Retina (tissue), 1 donor: ENCODE results near the gene RPRD1B.
"Not testable (repeated sequence)": the region's sequence is repeated elsewhere in the genome, so short reads cannot be mapped to it uniquely, and the experiment has no call there.

Source experiments
- DNase-seq: peaks from one replicate; pipeline ENCODE4 v3.0.0-alpha.2; 2016

Gene RPRD1B

DNA sequence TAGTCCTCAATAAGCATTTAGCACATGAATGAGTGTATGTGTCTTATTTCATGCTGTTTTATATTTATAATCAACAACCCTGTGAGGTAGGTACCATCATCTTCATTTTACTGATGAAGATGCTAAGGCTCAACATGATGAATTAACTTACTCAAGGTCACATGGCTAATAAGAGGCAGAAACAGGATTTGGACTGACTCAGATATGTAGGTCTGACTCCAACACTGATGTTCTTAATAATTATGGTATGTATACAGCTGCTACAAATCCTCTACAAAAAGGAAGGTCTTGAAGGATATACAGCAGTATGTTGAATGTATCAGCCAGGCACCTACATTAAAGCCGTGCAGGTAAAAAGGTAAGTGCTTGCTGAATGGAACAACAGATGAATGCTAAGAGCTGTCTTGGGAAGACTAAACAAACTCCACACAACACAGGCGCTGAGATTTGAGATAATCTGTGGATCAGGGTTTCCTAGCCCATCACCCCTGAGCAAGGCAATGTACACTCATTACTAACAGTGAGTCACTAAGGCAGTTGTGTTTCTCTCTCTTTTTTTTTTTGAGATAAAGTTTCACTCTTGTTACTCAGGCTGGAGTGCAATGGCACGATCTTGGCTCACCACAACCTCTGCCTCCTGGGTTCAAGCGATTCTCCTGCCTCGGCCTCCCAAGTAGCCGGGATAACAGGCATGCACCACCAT is 32.2 kb upstream of the RPRD1B start:
- DNase-seq = no peak

- no peak for DNase-seq
These were observed 31.6 kb upstream of the RPRD1B start for GRCh38 chr20:38001981-38002380.

GRCh38 chr20:38002422-38002821 is 31.1 kb upstream of the RPRD1B start:
- no peak for DNase-seq

DNA sequence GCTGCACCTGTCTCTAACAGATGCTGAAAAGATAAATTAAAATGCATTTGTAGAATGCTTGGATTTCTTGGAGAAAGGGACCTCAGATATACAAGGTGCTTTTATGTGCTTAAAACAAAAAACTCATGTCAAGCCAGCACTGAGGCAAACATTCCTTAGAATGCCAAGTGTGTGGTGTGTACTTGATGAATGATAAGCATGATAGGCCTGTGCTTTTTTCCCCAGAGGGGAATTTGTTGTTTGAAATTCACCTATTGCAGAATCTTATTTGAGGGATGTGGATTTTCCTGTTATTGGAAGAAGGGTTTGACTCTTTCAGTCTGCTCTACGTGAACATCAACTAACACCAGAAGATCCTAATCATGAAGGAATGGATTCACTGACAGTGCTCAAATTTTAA is 29.1 kb upstream of the RPRD1B start:
- no peak for DNase-seq

DNA sequence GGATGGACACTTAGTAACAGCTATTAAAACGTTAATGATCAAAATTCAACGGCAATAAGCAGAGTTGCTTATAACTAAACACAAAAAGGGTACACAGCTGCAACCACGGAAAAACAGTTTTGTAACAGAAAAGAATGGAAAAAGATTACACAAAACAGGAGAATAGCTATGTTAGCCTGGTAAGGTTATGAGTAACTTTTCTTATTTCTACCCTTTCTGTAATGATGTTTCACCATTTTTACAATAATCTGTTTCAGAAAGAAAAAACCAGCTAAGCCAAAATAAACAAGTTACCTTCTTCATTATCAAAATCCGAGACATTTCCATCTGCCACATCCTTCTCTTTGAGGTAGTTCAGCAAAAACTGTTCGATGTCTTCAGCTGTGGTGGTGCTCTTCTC is 27.6 kb upstream of the RPRD1B start:
- DNase-seq = no peak

DNA sequence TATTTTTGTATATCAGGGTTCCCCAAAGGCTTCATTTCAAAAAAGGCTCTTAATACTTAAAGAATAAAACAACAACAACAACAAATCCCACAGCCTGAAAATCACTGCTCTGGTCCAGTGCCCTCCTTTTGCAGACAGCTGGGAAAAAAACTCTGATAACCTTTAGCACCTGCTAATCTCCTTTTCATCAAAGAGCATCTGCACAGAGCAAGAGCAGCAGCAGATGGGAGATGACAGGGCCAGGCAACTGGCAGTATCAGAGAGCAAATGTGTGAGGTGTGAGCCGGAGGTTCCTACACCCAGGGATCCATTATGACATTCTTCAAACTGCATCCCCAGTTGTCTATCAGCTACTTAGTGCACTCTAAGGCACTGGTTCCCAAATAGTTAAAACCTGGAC is 26.0 kb upstream of the RPRD1B start:
- no peak for DNase-seq

DNA sequence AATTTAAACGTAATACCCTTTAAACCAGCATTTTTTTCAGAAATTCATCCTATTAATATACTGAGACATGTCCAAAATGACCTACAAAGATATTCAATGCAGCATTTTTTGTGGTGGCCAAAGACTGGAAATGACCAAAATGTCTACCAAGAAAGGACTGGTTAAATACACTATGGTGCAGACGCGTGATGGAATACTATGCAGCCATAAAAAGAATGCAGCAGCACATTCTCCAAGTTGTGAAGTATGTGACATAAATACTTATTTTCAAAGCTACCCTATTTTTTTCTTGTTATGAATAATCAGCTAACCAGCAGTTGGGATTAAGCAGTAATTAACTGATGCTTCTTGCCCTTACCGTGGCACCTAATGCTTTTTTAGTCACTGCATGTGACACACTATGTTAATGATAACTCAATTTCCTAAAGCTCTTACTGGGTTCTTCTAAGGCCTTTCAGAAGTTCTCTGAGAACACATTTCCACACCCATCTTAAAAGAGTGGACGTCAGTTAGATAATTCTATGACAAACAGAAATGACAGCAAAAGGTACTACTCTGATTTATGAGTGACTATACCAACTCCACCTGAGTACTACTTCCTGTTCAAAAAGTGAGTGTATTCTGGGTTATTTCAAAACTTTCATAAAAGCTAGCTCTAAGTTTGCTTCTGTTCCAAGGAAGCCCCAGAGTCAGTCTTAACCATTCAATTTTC is 25.2 kb upstream of the RPRD1B start:
- no peak for DNase-seq

DNA sequence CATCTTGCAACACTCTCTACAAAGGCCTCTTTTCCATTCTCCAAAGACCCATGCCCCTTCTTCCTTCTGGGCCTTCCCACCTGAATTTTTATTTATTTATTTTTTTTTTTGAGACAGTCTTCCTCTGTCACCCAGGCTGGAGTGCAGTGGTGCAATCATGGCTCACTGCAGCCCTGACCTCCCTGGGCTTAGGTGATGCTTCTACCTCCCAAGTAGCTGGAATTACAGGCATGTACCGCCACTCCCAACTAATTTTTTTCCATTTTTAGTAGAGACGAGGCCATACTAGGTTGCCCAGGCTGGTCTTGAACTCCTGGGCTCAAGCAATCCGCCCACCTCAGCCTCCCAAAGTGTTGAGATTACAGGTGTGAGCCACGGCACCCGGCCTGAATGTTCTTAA is 24.1 kb upstream of the RPRD1B start:
- not testable (repeated sequence) for DNase-seq

GRCh38 chr20:38011696-38012095 is 21.9 kb upstream of the RPRD1B start:
- DNase-seq = no peak

DNA sequence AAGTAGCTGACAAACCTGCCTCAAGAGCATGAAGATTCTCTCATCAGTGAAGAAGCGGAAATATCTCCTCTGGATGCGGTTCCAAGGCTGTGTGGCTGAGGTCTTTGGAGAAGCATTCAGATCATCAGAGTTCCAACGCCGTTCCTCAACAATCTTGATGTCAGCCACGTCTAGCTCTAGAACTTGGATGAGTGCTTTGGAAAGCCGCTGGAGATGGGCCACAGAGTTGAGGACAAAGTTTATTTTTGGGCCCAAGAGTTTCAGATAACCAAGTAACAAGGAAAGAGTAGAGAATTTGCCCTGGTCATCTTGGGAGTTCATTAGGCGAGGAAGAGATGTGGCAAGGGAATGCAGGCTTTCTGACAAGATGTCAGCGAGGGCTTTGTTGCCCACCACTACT is 21.2 kb upstream of the RPRD1B start:
- no peak for DNase-seq

- DNase-seq = no peak
These were observed 19.7 kb upstream of the RPRD1B start for GRCh38 chr20:38013887-38014286.

DNA sequence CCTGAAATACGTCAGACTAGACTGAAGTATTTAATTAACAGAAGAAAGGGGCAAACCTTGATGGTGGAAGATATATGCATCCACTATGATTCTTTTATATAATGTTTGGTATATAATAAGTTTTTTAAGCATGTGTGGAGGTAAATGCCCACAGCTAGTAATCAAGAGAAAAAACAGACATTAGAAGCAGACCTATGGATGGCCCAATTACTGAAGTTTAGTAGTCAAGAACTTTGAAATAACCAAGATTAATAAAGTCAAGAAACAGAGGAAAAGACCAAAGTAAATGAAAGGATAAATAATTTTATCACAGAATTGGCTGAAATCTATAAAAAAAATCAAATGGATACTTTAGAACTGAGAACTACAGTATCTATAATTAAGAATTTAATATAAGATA is 15.6 kb upstream of the RPRD1B start:
- no peak for DNase-seq

DNA sequence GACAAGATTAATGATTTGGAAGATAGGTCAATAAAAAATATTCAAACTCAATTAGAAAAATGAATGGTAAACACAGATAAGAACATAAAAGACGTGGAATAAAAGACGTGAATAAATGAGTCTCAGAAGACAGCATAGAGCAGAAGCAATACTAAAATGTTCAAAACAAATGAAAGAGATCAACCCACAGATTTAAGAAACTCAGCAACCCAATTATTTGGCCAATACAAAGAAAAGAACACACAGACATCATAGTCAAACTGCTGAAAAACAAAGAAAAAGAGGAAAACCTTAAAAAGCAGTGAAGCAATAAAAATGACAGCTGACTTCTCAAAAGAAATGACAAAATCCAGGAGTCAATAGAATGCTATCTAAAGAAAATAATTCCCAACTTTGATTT is 15.2 kb upstream of the RPRD1B start:
- no peak for DNase-seq

DNA sequence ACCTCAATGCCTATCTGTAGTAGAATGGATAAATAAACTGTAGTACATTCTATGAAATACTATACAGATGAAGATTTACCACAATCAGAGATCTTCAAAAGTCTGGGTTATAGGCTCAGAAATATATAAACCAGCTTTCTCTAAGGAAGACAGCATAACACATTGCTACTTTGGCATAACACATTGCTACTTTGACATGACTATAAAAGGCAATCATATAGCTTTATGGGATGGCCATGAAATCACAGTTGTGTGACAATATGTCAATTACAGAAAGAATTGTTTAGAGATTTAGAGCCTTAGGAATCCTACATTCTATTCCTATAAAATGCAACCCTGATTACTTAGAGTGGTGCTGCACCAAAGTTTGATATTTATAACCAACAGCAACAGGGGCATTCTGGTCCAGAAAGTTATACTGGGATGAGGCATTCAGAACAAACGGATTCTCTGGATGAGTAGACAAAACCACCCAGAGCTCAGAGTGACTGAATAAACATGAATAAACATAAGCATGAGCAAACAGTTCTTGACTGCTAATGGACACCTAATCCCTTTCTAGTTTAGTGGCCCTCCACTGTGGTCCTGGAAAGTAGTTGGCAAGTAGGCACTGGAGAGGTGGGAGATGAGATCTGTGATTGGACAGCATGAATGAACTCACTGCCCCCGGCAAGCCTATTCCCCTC is 12.3 kb upstream of the RPRD1B start:
- no peak for DNase-seq

DNA sequence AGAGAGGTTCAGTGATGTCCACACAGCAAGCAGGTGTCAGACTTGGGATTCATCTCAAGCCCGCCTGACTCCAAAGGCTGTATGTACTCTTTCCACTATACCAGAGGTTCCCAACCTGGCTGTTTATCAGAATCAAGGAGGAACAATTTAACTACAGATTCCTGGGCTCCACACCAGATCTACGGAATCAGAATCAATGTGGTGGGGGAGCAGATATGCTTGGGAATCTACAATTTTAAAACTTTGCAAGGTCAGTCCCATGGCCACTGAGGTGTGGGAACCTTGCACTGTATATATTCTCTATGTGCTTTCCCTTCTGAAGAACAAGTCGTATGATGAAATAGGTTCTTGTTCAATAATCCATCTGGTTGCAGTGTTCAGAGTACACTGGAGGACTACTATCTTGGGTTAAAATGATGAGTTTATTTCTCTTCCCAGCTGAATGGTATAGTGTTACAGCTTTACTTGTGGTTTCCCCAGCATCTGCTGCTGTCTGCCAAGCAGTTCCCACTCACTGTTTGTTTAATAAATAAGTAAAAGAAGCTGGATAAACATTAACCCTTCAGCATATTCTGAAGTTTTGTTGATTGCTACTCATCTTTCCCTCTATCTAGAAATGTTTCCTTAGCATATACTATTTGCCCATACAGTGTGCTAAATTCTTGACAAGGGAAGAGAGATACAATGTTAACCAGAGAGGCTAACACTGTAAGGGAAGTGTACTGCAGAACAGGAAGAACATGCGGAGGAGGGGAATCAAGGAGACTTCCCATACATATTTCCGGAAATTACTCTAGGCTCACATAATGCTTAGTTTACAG is 10.2 kb upstream of the RPRD1B start:
- no peak for DNase-seq

DNA sequence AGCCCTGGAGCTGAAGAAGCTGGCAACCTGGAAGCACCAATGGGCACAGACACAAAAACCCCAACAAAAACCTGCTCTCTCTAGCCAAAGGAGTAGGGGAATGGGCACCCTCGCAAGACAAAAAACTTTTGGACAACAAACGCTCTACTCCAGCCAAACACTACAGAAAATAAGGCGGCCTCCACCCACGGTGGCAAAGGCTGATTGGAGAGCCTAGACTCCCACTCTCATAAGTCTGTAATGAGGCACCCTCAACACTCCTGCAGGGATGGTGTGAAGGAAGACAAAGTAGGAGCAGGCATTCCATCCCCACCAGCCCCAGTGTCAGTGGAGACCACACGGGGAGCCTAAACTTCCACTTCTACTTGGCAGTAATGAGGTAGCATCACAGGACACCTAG is 9.1 kb upstream of the RPRD1B start:
- no peak for DNase-seq

DNA sequence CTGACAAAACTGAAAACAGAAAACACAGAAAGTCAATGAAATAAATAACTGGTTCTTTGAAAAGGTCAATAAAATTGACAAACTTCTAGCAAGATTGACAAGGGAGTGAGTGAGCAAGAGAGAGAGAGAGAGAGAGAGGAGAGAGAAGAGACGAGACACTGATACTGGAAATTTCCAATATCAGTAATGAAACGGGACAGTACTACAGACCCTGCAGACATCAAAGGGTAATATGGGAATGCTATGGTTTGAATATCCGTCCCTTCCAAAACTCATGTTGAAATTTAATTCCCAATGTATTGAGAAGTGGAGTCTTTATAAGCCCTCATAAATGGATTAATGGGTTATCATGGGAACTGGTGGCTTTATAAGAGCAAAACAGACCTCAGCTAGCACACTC is 4.1 kb upstream of the RPRD1B start:
- DNase-seq = no peak

- DNase-seq = no peak
These were observed 1.6 kb upstream of the RPRD1B start for GRCh38 chr20:38031957-38032356.

DNA sequence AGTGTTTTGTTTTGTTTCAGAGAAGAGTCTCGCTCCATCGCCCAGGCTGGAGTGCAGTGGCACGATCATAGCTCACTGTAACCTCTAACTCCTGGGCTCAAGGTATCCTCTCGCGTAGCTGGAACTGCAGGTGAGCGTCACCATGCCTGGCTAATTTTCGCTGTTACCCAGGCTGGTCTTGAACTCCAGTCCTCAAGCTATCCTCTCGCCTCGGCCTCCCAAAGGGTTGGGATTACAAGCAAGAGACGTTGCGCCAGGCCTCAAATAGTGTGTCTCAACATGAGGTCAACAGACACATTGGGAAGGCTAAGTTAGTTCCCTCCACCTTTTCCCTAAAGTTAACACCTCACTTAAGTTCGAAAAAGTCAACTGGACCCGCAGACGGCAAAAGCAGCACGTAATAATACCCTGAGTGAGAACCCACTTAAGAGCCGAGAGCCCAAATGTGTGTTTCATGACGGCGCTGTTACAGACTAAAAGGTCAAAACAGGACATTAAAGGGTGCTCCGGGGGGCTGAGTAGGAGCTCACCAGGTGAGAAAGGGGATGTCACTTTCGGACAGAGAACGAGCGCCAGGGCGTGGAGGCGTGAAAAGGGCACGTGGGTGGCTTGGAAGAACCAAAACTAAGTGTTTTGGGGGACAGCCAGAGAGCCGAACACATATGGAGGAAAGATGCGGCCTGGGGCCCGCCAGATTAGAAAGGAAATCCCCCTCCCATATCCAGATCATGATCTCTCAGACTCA is 789 bp upstream of the RPRD1B start:
- DNase-seq = no peak

DNA sequence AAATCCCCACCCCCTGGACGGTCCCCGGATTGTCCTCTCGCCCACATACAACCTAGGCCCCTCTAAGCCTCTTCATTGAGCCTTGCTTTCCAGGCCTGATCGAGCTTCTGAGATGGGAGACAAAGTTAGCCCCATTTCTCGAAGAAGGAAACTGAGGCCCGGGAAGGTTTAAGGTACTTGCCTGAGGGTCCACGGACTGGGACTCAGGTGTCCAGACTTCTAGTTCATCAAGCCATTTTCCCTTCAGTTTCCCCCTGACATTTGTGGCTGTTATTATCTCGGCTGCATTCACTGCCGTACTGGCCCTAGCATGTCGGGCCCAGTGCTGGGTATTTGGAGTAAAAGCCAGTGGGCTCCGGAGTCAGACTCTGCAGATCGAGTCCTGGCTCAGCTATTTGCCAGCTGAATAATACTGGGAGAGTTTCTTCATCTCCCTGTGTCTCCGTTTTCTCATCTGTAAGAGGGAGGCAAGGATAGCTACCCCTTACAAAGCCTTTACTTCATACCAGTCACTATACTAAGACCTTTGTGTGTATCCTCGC is 633 bp downstream of the RPRD1B start:
- DNase-seq = no peak

- no peak for DNase-seq
These were observed 1.4 kb downstream of the RPRD1B start for GRCh38 chr20:38034961-38035360.

GRCh38 chr20:38036366-38036765 is 2.8 kb downstream of the RPRD1B start:
- no peak for DNase-seq
